ENCODE measurements around the gene P2RY14. TPM values are rescaled to one million over a fixed set of nuclear protein-coding genes. Genes with fewer than 3 reads are reported as not detected.

P2RY14 gene
- total and polyA plus RNA-seq, 2 donors (not counting 3 experiments of a cell fraction or from before 2014, with no cell fraction given): not detected

DNA sequence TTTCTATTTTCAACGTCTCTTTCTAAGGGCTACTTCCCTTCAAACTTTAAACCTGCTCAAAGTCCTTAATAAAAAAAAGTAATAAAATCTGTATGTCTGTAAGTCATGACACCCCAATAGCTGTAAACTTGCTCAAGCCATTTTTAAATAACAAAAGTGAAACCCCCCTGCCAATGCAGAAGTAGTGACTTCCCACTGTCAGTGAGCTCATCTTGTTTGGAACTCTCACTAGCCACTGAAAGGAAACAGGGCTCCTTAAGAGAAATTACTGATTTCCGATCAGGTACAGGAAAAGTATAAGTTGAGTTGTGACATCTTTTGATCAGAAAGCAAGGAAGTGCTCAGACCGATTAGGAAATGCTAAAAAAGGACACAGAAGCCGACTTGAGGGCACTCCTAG, 47.7 kb downstream of the P2RY14 start:
- FAIRE-seq: no peak
- H2AFZ ChIP-seq (ENCODE audit: low read depth, low read length): no peak overlapping the region
- no TSS peak for BruUV-seq (replicated peaks)
- H3K36me3 ChIP-seq (ENCODE audit: control insufficient read depth in 2 of 2, extremely low read depth in 1 of 2, insufficient read depth in 2 of 2, low read length in 2 of 2): no peaks in the 10 kb centered on the region
- no peak overlapping the region for H3K4me2 ChIP-seq (ENCODE audit: insufficient read depth, low read length)
- no peak for DNase-seq (ENCODE audit: low read depth, low spot score)
- intact Hi-C loops (cut with micrococcal nuclease) (no loop called here), dilution Hi-C loops (cut with MboI; ENCODE audit: extremely low pct_ligation_motif_present, low sequenced_read_pairs) (no loop called here)
- no peaks in the 10 kb centered on the region for H3K9me1 ChIP-seq (replicated peaks; ENCODE audit: control insufficient read depth, extremely low read depth, insufficient read depth, low read length)
- no peaks in the 10 kb centered on the region for H3K9me3 ChIP-seq (replicated peaks; ENCODE audit: control insufficient read depth, insufficient read depth, low read length)
- TF ChIP-seq POLR2A (IDR thresholded peaks at IDR 0.05; ENCODE audit: low read depth, low read length) (no peak), JUN (IDR thresholded peaks at IDR 0.05; ENCODE audit: borderline replicate concordance, insufficient read depth, insufficient read length, low read depth) (no peak), EZH2 (IDR thresholded peaks at IDR 0.05; ENCODE audit: borderline replicate concordance, low read depth, low read length, severe bottlenecking) (no peak), FOS (IDR thresholded peaks at IDR 0.05; ENCODE audit: borderline replicate concordance, insufficient read depth, low read length) (no peak), GATA2 (IDR thresholded peaks at IDR 0.05; ENCODE audit: insufficient read depth, insufficient read length, low read depth, low read length) (no peak), POLR2AphosphoS5 (IDR thresholded peaks at IDR 0.05; ENCODE audit: insufficient read depth, low read depth, low read length) (no peak), MYC (IDR thresholded peaks at IDR 0.05; ENCODE audit: low read depth, low read length) (no peak)
- TF ChIP-seq, protein P1, sequence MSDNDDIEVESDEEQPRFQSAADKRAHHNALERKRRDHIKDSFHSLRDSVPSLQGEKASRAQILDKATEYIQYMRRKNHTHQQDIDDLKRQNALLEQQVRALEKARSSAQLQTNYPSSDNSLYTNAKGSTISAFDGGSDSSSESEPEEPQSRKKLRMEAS (IDR thresholded peaks at IDR 0.05; ENCODE audit: insufficient read depth, insufficient read length): no peak
- TF ChIP-seq, protein P2, sequence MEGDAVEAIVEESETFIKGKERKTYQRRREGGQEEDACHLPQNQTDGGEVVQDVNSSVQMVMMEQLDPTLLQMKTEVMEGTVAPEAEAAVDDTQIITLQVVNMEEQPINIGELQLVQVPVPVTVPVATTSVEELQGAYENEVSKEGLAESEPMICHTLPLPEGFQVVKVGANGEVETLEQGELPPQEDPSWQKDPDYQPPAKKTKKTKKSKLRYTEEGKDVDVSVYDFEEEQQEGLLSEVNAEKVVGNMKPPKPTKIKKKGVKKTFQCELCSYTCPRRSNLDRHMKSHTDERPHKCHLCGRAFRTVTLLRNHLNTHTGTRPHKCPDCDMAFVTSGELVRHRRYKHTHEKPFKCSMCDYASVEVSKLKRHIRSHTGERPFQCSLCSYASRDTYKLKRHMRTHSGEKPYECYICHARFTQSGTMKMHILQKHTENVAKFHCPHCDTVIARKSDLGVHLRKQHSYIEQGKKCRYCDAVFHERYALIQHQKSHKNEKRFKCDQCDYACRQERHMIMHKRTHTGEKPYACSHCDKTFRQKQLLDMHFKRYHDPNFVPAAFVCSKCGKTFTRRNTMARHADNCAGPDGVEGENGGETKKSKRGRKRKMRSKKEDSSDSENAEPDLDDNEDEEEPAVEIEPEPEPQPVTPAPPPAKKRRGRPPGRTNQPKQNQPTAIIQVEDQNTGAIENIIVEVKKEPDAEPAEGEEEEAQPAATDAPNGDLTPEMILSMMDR (IDR thresholded peaks at IDR 0.05; ENCODE audit: extremely low read depth in 1 of 2, insufficient read depth in 1 of 2, low read depth in 1 of 2, low read length in 2 of 2): no peak
- no peaks in the 10 kb centered on the region for H3K79me2 ChIP-seq (ENCODE audit: control insufficient read depth, insufficient read depth, low read length)
- peaks cover 11% of the 10 kb centered on the region for H3K4me1 ChIP-seq (ENCODE audit: control insufficient read depth, extremely low read depth, insufficient read depth, low read length)
- H3K27ac ChIP-seq (ENCODE audit: insufficient read depth, low read depth, low read length): no peak overlapping the region
- CTCF ChIA-PET: interaction anchor here (0.7 to 1.1 kb wide), 2 partner anchors 18 to 63 kb away, joined by 3 to 5 read pairs; no protein-coding TSS in a partner anchor
- peaks cover 0 to 2% of the 10 kb centered on the region in 2 experiments for H3K27me3 ChIP-seq (ENCODE audit: control insufficient read depth in 2 of 2, insufficient read depth in 2 of 2, low read length in 2 of 2)
- no peak overlapping the region for H3K9ac ChIP-seq (replicated peaks; ENCODE audit: extremely low read depth, insufficient read depth, low read length)
- H3K4me3 ChIP-seq (replicated peaks in 1 of 3; ENCODE audit: insufficient read depth in 1 of 3, low read depth in 1 of 3, low read length in 3 of 3): no peak overlapping the region
- POLR2A ChIA-PET: no interaction called here
- H4K20me1 ChIP-seq (replicated peaks; ENCODE audit: control insufficient read depth, extremely low read depth, insufficient read depth, low read length): no peaks in the 10 kb centered on the region

All from endothelial cell of umbilical vein (primary cell).